HepG2 (cell line): ENCODE results near the gene DMKN.

ENCODE experiments used
- CEBPZ ChIP-seq: IDR thresholded peaks from 2 replicates; pipeline ENCODE4 v1.6.1; 2012; ENCODE audit warnings: low read length, improper control_type of control experiment
- CREM ChIP-seq, 2 experiments: sonication (generic) in 1 of 2; formaldehyde crosslinking in 1 of 2; IDR thresholded peaks; 2 replicates each; pipeline versions ENCODE4 v1.4.0 to v1.6.1; 2016 to 2020; ENCODE audit warnings: antibody characterized with exemption in 1 of 2, mild to moderate bottlenecking in 1 of 2, missing genetic modification reagents in 1 of 2
- NR1H2 ChIP-seq: sonication (generic); formaldehyde crosslinking; IDR thresholded peaks from 2 replicates; pipeline ENCODE4 v1.8.1; 2022; ENCODE audit warnings: low read depth, missing genetic modification reagents, borderline replicate concordance
- PRDM4 ChIP-seq: sonication (generic); formaldehyde crosslinking; IDR thresholded peaks from 2 replicates; pipeline ENCODE4 v1.9.0; 2021; ENCODE audit warnings: missing genetic modification reagents, borderline replicate concordance
- SP1 ChIP-seq, 2 experiments: fragments of 450-650 bp in 1 of 2; sonication (generic) in 1 of 2; formaldehyde crosslinking in 1 of 2; IDR thresholded peaks; 2 replicates each; pipeline versions ENCODE4 v1.4.0 to v1.6.1; 2016 to 2020; ENCODE audit warnings: missing genetic modification reagents in 1 of 2
- STAT5B ChIP-seq: sonication (generic); formaldehyde crosslinking; IDR thresholded peaks from 2 replicates; pipeline ENCODE4 v1.4.0; 2020; ENCODE audit warnings: missing genetic modification reagents
- THAP7 ChIP-seq: sonication (generic); formaldehyde crosslinking; IDR thresholded peaks from 2 replicates; pipeline ENCODE4 v1.8.1; 2023; ENCODE audit warnings: mild to moderate bottlenecking, missing genetic modification reagents
- YY1 ChIP-seq: IDR thresholded peaks from 2 replicates; pipeline ENCODE4 v1.6.1; 2011; ENCODE audit warnings: low read length, low read depth, moderate library complexity, mild to moderate bottlenecking; ENCODE audit not compliant: insufficient read depth, insufficient replicate concordance
- ZBTB2 ChIP-seq: sonication (generic); formaldehyde crosslinking; IDR thresholded peaks from 2 replicates; pipeline ENCODE4 v1.8.0; 2022; ENCODE audit warnings: low read depth, missing genetic modification reagents
- ZGPAT ChIP-seq: IDR thresholded peaks from 2 replicates; pipeline ENCODE4 v1.6.1; 2016; ENCODE audit warnings: mild to moderate bottlenecking
- ZNF331 ChIP-seq: sonication (generic); formaldehyde crosslinking; IDR thresholded peaks from 2 replicates; pipeline ENCODE4 v1.4.0; 2020; ENCODE audit warnings: missing genetic modification reagents
- ZNF33B ChIP-seq: sonication (generic); formaldehyde crosslinking; IDR thresholded peaks from 2 replicates; pipeline ENCODE4 v1.5.1; 2020; ENCODE audit warnings: mild to moderate bottlenecking, missing genetic modification reagents
- ZNF513 ChIP-seq: sonication (generic); formaldehyde crosslinking; conservative IDR thresholded peaks from 2 replicates; pipeline ENCODE4 v1.5.0; 2020; ENCODE audit warnings: missing genetic modification reagents

GRCh38 chr19:35491836-35492360 is 21.6 kb downstream of the DMKN start:
- no peak for TF ChIP-seq ZNF513 (CRISPR knock-in tag)
- no peak for TF ChIP-seq STAT5B (CRISPR knock-in tag)
- no peak for TF ChIP-seq NR1H2 (CRISPR knock-in tag)
- TF ChIP-seq ZGPAT (CRISPR knock-in tag), result no peak
- no peak for TF ChIP-seq ZNF33B (CRISPR knock-in tag)
- no peak for TF ChIP-seq YY1
- no peak for TF ChIP-seq ZBTB2
- no peak for TF ChIP-seq ZNF331 (CRISPR knock-in tag)
- TF ChIP-seq CREM (IDR thresholded peaks at IDR 0.05), result no peak
- no peak for TF ChIP-seq CREM (CRISPR knock-in tag; IDR thresholded peaks at IDR 0.05)
- TF ChIP-seq PRDM4, result no peak
- TF ChIP-seq CEBPZ, result no peak
- no peak for TF ChIP-seq SP1 (IDR thresholded peaks at IDR 0.05)
- no peak for TF ChIP-seq SP1 (CRISPR knock-in tag; IDR thresholded peaks at IDR 0.05)
- no peak for TF ChIP-seq THAP7 (CRISPR knock-in tag)
